Tibial nerve (tissue), 4 donors: ENCODE measurements around the gene SPTA1.

ENCODE experiments used
- EP300 ChIP-seq, 2 donors: sonication (generic); formaldehyde crosslinking; IDR thresholded peaks; one replicate each; pipeline ENCODE4 v1.6.1; 2017; ENCODE audit warnings: antibody characterized with exemption in 2 of 2, mild to moderate bottlenecking in 1 of 2
- TF ChIP-seq, protein P1 (sequence below), 5 experiments: fragments of 200-600 bp in 3 of 5; fragments of 450-650 bp in 2 of 5; sonication (generic) in 3 of 5; IDR thresholded peaks; one replicate each; pipeline ENCODE4 v1.5.1; 2016 to 2019; ENCODE audit warnings: antibody characterized with exemption in 5 of 5, mild to moderate bottlenecking in 3 of 5, moderate library complexity in 2 of 5

DNA sequence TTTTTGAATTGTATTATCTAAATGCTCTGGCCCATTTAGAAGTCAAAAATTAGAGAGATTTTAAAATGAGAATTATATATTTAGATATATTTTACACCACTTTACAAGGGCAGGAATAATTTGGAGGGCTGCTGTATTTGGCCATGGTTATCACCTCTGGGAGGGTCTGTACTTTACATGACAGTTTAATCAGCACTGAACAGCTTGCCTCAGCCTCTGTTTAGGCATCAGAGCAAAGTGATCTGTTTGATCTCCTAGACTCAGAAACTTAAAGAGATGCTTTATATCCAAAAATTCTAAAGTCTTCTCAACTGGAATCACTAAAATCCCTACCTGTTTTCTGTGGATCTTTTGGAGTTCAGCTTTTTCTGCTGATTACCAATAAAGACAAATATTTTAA, 5.4 kb upstream of the SPTA1 start:
- TF ChIP-seq, protein P1, sequence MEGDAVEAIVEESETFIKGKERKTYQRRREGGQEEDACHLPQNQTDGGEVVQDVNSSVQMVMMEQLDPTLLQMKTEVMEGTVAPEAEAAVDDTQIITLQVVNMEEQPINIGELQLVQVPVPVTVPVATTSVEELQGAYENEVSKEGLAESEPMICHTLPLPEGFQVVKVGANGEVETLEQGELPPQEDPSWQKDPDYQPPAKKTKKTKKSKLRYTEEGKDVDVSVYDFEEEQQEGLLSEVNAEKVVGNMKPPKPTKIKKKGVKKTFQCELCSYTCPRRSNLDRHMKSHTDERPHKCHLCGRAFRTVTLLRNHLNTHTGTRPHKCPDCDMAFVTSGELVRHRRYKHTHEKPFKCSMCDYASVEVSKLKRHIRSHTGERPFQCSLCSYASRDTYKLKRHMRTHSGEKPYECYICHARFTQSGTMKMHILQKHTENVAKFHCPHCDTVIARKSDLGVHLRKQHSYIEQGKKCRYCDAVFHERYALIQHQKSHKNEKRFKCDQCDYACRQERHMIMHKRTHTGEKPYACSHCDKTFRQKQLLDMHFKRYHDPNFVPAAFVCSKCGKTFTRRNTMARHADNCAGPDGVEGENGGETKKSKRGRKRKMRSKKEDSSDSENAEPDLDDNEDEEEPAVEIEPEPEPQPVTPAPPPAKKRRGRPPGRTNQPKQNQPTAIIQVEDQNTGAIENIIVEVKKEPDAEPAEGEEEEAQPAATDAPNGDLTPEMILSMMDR (IDR thresholded peaks at IDR 0.05): no peak
- TF ChIP-seq EP300 (IDR thresholded peaks at IDR 0.05): no peak
